CD4-positive, alpha-beta T cell treated with Interferon gamma for 1 hour (primary cell): Measurements from ENCODE around the gene GATAD2B.
"Not testable (repeated sequence)": the region's sequence is repeated elsewhere in the genome, so short reads cannot be mapped to it uniquely, and the experiment has no call there.

ENCODE experiments used
- DNase-seq: peaks from one replicate; pipeline ENCODE4 v3.0.0-alpha.2; 2020

GATAD2B gene

DNA sequence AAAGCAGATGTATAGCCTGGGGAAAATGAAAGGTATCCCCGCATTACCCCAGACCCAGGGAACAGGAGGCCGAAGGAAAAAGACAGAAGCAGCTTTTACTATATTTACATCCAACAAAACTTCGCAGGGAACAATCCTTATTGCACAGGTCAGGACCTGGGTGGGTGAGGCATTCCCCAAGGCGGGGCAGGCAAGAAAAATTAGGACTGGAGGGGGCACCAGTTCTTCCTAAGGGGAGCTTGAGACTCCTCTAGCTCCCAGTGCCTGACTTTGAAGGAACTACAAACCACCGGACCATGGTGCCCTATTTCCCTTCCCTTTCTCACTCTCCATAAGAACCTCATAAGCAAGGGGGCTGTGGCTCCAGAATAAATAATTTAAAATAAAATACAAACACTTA lies 6.7 kb upstream of the GATAD2B start:
- no peak for DNase-seq

DNA sequence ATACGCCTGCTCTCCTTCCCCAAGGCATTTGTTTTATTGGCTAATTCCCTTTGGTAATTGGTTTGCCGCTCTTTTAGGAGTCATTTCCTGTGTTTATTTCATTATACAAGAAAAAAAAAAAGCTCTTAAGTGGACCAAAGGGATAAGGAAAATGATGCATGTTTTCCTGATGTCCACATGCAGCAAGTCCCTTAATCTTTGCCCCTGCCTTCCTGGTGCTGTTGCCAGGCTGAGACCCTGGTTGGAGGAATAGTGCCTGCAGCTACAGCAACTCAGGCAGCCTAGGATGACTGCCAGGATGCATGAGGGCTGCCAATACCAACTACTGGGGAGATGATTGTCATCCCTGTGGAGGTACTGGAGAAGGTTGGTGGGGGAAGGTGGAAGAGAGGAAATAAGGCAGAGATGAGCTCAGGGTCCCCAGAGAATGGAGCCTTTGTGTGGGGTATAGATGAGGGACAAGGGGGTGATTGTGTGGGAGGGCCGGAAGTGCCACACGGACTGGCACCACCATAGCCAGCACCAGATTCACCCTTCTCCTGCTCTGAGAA lies 6.1 kb upstream of the GATAD2B start:
- no peak for DNase-seq

- DNase-seq, result no peak
Observed at GRCh38 chr1:153928245-153928644, 5.5 kb upstream of the GATAD2B start.

DNA sequence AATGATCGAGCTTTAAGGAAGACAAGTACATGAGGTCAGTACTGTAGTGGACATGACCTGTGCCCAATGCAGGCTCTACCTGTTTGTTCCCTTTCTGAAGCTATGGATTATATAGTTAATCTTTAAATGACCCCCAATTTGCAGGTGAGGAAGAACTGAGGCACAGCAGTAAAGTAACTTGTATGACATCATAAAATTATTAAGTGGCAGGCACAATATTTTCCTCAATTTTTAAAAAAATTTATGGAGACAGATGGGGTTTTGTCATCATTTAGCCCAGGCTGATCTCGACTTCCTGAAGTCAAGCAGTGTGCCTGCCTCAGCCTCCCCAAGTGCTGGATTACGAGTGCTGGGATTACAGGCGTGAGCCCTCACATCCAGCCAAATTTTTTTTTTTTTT lies 3.6 kb upstream of the GATAD2B start:
- DNase-seq, result no peak

DNA sequence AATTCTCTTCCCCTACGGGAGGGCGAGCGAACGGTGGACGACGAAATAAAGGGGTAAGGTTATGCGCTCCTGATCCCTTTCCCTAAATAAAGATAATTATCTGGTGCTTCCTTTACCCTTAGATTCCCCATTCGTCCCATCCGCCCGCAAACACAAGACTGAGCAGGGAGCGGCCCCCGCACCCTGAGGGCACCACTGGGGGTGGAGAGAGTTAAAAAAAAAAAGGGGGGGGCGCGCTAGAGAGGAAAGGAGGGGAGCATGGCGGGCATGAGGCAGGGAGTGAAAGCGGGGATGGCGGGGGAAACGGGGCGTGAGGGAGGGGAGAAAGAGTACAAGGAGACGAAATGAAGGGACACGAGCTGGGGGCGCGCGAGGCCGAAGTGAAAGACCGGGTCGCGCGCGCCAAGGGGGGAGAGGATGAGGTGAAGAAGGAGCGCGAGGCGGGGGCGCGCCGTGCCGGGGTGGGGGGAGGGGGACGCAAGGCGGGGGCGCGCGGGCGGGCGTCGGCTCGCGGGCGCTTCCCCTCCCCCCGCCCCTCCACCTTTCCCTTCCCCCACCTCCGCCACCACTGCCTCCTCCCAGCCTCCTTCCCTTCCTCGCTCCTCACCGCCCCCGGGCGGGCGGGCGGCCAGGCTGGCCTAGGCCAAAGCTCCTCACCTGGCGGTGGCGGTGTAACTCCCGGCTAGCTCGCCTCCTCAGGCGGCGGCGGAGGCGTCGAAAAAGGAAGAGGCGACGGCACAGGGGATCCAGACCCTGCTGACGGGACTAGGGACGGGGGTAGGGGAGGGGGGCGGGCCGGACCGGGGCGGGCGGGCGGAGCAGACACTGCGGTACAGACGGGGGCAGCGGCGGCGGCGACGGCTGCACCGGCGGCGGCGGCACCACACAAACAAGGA lies 448 bp downstream of the GATAD2B start:
- no peak for DNase-seq

GRCh38 chr1:153921803-153922075 lies 1.0 kb downstream of the GATAD2B start:
- no peak for DNase-seq

DNA sequence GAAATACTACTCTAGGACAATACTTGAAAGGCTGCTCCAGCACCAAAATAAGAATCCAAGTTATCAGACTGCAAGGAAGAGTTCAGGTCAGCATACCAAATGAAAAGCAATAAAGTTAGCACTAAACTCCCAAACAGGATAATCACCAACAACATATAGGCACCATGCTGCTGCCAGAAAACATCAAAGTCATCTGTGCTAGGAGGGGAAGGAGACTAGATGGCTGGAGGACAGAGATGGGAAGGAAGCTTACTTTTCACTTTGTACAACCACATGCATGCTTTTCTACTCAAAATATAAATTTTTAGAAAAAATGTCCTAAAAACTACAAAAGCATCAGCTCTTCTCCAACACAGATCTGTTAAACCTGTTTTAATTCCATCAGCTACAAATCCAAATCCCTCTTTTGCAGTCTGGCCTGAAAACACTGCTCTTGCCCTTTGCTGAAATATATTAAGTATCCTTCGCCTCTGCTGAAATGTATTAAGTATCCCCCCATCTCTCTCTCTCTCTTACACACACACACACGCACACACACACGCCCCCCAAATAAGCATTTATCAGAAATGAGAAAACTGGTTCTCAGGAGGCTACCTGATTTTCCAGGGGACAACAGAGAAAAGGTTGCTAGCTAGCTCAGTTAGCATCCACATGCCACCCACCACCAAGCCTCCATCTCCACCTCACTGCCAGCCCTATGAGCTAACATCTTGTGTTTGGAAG lies 1.5 kb downstream of the GATAD2B start:
- DNase-seq, result no peak

GRCh38 chr1:153919876-153920852 lies 2.6 kb downstream of the GATAD2B start:
- DNase-seq, result peak; percentile 5

- no peak for DNase-seq
Observed at GRCh38 chr1:153916297-153916696, 6.5 kb downstream of the GATAD2B start.

- DNase-seq, result no peak
Observed at GRCh38 chr1:153912349-153912748, 10.4 kb downstream of the GATAD2B start.

DNA sequence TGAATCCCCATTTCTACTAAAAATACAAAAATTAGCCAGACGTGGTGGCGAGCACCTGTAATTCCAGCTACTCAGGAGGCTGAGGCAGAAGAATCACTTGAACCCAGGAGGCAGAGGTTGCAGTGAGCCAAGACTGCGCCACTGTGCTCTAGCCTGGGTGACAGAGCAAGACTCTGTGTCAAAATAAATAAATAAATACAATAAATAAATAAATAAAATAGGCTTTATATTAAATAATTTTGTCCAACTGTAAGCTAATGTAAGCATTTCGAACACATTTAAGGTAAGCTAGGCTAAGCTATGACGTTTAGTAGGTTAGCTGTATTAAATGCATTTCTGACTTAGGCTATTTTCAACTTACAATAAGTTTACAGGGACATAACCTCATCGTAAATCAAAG lies 12.2 kb downstream of the GATAD2B start:
- not testable (repeated sequence) for DNase-seq

DNA sequence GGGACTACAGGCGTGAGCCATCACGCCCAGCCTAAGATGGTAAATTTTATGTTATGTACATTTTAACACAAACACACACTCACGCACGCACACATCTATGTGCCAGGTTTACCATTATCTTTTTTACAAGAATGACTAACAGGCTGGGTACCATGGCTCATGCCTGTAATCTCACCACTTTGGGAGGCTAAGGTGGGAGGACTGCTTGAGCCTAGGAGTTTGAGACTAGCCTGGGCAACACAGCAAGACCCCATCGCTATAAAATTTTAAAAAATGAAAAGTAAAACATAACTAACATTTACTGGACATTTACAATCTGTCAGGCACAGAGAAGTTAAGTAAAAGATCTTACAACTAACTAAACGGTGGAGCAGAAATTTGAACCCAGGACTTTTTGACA lies 14.7 kb downstream of the GATAD2B start:
- DNase-seq, result no peak

GRCh38 chr1:153907134-153907533 lies 15.6 kb downstream of the GATAD2B start:
- no peak for DNase-seq

GRCh38 chr1:153906396-153906795 lies 16.4 kb downstream of the GATAD2B start:
- DNase-seq, result no peak

DNA sequence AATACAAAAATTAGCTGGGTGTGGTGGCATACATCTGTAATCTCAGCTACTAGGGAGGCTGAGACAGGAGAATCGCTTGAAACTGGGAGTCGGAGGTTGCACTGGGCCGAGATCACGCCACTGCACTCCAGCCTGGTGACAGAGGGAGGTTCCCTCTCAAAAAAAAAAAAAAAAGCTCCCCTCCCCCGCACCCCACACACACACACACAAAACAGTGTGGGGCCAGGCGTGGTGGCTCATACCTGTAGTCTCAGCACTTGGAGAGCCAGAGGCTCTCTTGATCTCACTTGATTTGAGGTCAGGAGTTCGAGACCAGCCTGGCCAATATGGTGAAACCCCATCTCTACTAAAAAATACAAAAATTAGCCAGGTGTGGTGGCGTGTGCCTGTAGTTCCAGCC lies 16.9 kb downstream of the GATAD2B start:
- DNase-seq, result not testable (repeated sequence)

- DNase-seq, result no peak
Observed at GRCh38 chr1:153903841-153904455, 18.8 kb downstream of the GATAD2B start.

GRCh38 chr1:153899509-153899908 lies 23.3 kb downstream of the GATAD2B start:
- DNase-seq, result no peak

GRCh38 chr1:153895866-153896265 lies 26.9 kb downstream of the GATAD2B start:
- DNase-seq, result not testable (repeated sequence)

DNA sequence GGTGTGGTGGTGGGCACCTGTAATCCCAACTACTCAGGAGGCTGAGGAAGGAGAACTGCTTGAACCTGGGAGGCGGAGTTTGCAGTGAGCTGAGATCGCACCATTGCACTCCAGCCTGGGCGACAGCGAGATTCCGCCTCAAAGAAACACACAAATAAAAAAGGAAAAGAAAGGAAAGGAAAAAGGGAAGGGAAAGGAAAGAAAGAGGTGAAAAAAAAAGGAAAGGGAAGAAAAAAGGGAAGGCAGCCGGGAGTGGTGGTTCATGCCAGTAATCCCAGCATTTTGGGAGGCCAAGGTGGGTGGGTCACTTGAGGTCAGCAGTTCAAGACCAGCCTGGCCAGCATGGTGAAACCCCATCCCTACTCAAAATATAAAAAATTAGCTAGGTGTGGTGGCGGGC lies 31.7 kb downstream of the GATAD2B start:
- DNase-seq, result not testable (repeated sequence)

DNA sequence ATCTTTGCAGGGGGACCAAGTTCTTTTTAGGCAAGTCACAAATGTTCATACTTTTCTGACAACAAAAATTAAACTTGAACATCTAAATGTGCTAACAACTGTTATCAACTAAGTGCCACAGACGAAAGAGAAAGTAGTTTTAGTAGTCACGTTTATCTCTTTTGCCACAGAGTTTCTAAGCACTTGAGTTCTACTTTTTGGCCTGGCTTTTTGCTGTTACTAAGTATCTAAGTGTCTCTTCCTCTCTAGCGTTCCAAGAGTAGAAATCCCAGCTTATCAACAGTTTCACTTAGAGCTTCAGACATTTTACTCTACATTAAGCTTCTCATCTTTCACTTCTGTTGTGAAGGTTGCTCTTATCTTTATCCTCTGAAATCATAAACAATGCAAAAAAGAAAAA lies 34.2 kb downstream of the GATAD2B start:
- DNase-seq, result no peak

DNA sequence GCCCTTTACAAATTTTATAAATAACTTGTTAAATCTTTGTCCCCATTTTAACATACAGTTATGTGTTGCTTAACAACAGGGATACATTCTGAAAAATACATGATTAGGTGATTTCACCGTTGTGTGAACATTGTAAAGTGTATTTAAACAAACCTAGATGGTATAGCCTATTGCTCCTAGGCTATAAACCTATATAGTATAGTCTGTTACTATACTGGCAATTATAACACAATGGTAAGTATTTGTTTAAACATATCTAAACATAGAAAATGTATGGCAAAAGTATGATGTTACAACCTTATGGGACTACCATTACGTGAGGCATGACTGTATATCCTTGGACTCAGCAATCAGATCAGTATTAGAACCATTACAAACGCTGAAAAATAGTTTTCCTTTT lies 36.6 kb downstream of the GATAD2B start:
- DNase-seq, result no peak

DNA sequence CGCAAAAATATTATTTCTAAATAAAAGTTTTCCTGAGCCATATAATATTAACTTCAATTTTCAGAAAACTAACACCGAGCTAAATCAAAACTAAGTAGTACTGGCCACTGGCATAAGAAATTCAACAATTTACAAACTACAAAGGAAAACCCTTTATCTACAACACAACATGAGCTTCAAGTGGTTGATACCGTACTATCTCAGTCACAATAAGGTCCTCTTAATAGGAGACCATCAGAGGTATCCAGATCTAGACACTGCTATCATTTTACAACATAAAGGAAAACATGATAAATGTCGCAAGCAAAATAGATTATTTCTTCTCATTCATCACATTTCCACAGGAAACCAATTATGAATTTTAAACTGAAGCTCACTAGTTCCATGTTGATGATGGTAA lies 39.5 kb downstream of the GATAD2B start:
- no peak for DNase-seq
